Astrocyte (in vitro differentiated cells and primary cell): ENCODE measurements around the gene C1QTNF1.

Experiments used
- EZH2 ChIP-seq: IDR thresholded peaks from 2 replicates; pipeline ENCODE4 v1.6.1; 2012; ENCODE audit warnings: mild to moderate bottlenecking, low read length, inconsistent platforms; ENCODE audit not compliant: insufficient read depth
- TF ChIP-seq, protein P1 (sequence below): IDR thresholded peaks from 2 replicates; pipeline ENCODE4 v1.5.1; 2011; ENCODE audit warnings: low read depth, mild to moderate bottlenecking, inconsistent platforms, low read length, moderate library complexity; ENCODE audit not compliant: insufficient read depth

DNA sequence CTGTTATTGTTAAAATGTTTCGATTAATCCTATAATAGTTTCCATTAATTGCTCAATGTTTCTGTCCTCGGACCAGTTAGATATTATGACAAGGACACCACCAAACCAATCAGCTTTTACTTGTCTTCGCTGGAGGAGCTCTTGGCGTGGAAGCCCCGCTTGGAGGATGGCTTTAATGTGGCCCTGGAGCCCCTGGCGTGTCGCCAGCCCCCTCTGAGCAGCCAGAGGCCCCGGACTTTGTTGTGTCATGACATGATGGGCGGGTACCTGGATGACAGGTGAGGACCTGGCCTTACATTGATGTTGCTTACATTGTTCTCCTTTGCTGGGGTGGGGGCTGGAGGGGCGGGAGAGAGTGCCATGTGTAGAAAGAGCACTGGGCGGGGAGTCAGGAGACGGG, 53.6 kb downstream of the C1QTNF1 start:
- TF ChIP-seq, protein P1, sequence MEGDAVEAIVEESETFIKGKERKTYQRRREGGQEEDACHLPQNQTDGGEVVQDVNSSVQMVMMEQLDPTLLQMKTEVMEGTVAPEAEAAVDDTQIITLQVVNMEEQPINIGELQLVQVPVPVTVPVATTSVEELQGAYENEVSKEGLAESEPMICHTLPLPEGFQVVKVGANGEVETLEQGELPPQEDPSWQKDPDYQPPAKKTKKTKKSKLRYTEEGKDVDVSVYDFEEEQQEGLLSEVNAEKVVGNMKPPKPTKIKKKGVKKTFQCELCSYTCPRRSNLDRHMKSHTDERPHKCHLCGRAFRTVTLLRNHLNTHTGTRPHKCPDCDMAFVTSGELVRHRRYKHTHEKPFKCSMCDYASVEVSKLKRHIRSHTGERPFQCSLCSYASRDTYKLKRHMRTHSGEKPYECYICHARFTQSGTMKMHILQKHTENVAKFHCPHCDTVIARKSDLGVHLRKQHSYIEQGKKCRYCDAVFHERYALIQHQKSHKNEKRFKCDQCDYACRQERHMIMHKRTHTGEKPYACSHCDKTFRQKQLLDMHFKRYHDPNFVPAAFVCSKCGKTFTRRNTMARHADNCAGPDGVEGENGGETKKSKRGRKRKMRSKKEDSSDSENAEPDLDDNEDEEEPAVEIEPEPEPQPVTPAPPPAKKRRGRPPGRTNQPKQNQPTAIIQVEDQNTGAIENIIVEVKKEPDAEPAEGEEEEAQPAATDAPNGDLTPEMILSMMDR: no peak
- no peak for TF ChIP-seq EZH2
